Effector CD8-positive, alpha-beta T cell (primary cell): ENCODE results near the gene DHRS2.
"Not testable (repeated sequence)": the region's sequence is repeated elsewhere in the genome, so short reads cannot be mapped to it uniquely, and the experiment has no call there.

Experiments used
- DNase-seq: peaks from one replicate; lab custom pipeline; 2025; lab: John Stamatoyannopoulos, UW
- total RNA-seq, 4 experiments: gene quantifications; one replicate each; lab custom pipeline; 2026; lab: John Stamatoyannopoulos, UW

Gene DHRS2
- total RNA-seq = 0.39 to 17.2 (median 1.2) reads per million in 4 experiments

- DNase-seq = no peak
These were observed at the start of gene DHRS2 for GRCh38 chr14:23636317-23637211. Gene DHRS2 (plus strand): TSS chr14:23636364. CDS start chr14:23638865, 2,501 bp downstream.

- peak; percentile 74 for DNase-seq
These were observed 47.1 kb upstream of the DHRS2 start for GRCh38 chr14:23588884-23589598.

- DNase-seq = no peak
These were observed 46.6 kb upstream of the DHRS2 start for GRCh38 chr14:23589606-23590005.

- DNase-seq = no peak
These were observed 46.0 kb upstream of the DHRS2 start for GRCh38 chr14:23590198-23590597.

- not testable (repeated sequence) for DNase-seq
These were observed 42.0 kb upstream of the DHRS2 start for GRCh38 chr14:23594191-23594590.

GRCh38 chr14:23600322-23600707 is 35.8 kb upstream of the DHRS2 start:
- no peak for DNase-seq

- DNase-seq = no peak
These were observed 35.4 kb upstream of the DHRS2 start for GRCh38 chr14:23600806-23601205.

GRCh38 chr14:23601424-23601823 is 34.7 kb upstream of the DHRS2 start:
- no peak for DNase-seq

- no peak for DNase-seq
These were observed 34.4 kb upstream of the DHRS2 start for GRCh38 chr14:23601845-23602180.

- no peak for DNase-seq
These were observed 33.7 kb upstream of the DHRS2 start for GRCh38 chr14:23602181-23603095.

- DNase-seq = no peak
These were observed 33.1 kb upstream of the DHRS2 start for GRCh38 chr14:23603103-23603502.

- DNase-seq = no peak
These were observed 32.0 kb upstream of the DHRS2 start for GRCh38 chr14:23604148-23604547.

GRCh38 chr14:23604675-23605170 is 31.4 kb upstream of the DHRS2 start:
- no peak for DNase-seq

GRCh38 chr14:23605931-23606585 is 30.1 kb upstream of the DHRS2 start:
- DNase-seq = no peak

GRCh38 chr14:23608454-23608853 is 27.7 kb upstream of the DHRS2 start:
- DNase-seq = no peak

GRCh38 chr14:23609001-23609400 is 27.2 kb upstream of the DHRS2 start:
- DNase-seq = no peak

GRCh38 chr14:23609411-23610089 is 26.6 kb upstream of the DHRS2 start:
- DNase-seq = not testable (repeated sequence)

GRCh38 chr14:23610090-23610814 is 25.9 kb upstream of the DHRS2 start:
- DNase-seq = no peak

GRCh38 chr14:23610815-23611289 is 25.3 kb upstream of the DHRS2 start:
- no peak for DNase-seq

GRCh38 chr14:23612354-23612732 is 23.8 kb upstream of the DHRS2 start:
- DNase-seq = no peak
